CD4-positive, CD25-positive, alpha-beta regulatory T cell (primary cell): Measurements from ENCODE around the gene NTRK2. TPM values are rescaled to one million over a fixed set of nuclear protein-coding genes. Genes with fewer than 3 reads are reported as not detected.

Experiments
- ATAC-seq, 2 donors: fragments of 150-1000 bp; cut with Tn5 transposase; one replicate each; pipeline ENCODE4 v1.10.0; 2021; ENCODE audit warnings: low read depth in 2 of 2, moderate number of reproducible peaks in 2 of 2, moderate library complexity in 1 of 2
- DNase-seq, 3 donors: peaks; one replicate each; pipeline versions ENCODE4 v3.0.0 to v3.0.0-alpha.2; 2012 to 2022; ENCODE audit warnings: mixed read lengths in 1 of 3
- H3K27ac ChIP-seq: one replicate; pipeline ENCODE4 v1.7.0; 2013; ENCODE audit warnings: mild to moderate bottlenecking, low read length; ENCODE audit not compliant: insufficient read depth, poor library complexity, severe bottlenecking
- H3K27me3 ChIP-seq: one replicate; pipeline ENCODE4 v1.7.0; 2013; ENCODE audit warnings: low read length; ENCODE audit not compliant: control insufficient read depth, insufficient read depth
- H3K36me3 ChIP-seq: one replicate; pipeline ENCODE4 v1.7.0; 2013; ENCODE audit warnings: mild to moderate bottlenecking, low read length, moderate library complexity; ENCODE audit not compliant: control insufficient read depth, insufficient read depth
- H3K4me1 ChIP-seq: 2 replicates; pipeline ENCODE4 v1.7.0; 2013; ENCODE audit warnings: mild to moderate bottlenecking, low read length; ENCODE audit not compliant: insufficient read depth, control insufficient read depth, poor library complexity, severe bottlenecking
- H3K4me3 ChIP-seq: one replicate; pipeline ENCODE4 v1.7.0; 2013; ENCODE audit warnings: low read depth, mild to moderate bottlenecking, low read length, moderate library complexity
- H3K9me3 ChIP-seq, 2 experiments: 1 replicate in 1 of 2; 2 replicates in 1 of 2; pipeline ENCODE4 v1.7.0; 2013; ENCODE audit warnings: low read length in 2 of 2, mild to moderate bottlenecking in 1 of 2, moderate library complexity in 1 of 2; ENCODE audit not compliant: control insufficient read depth in 2 of 2
- H3K27ac Mint-ChIP-seq, 3 donors: one replicate each; pipeline ENCODE4 v1.8.0; 2020 to 2022; ENCODE audit warnings: mild to moderate bottlenecking in 3 of 3, mixed read lengths in 3 of 3, moderate library complexity in 2 of 3
- H3K27me3 Mint-ChIP-seq: one replicate; pipeline ENCODE4 v1.8.0; 2022; ENCODE audit warnings: mild to moderate bottlenecking, mixed read lengths
- H3K36me3 Mint-ChIP-seq: one replicate; pipeline ENCODE4 v1.8.0; 2020; ENCODE audit warnings: mixed read lengths
- H3K4me1 Mint-ChIP-seq, 4 donors: one replicate each; pipeline ENCODE4 v1.8.0; 2020 to 2022; ENCODE audit warnings: mixed read lengths in 4 of 4, mild to moderate bottlenecking in 1 of 4
- H3K4me3 Mint-ChIP-seq, 4 donors: one replicate each; pipeline ENCODE4 v1.8.0; 2020 to 2022; ENCODE audit warnings: mild to moderate bottlenecking in 4 of 4, mixed read lengths in 4 of 4, moderate library complexity in 3 of 4
- H3K9me3 Mint-ChIP-seq, 7 donors: one replicate each; pipeline ENCODE4 v1.8.0; 2020 to 2022; ENCODE audit warnings: mixed read lengths in 7 of 7, mild to moderate bottlenecking in 3 of 7, moderate library complexity in 2 of 7
- polyA plus RNA-seq, 4 donors: library from polyadenylated mRNA; unstranded; fragments of 300-500 nt; fragmentation: Illumina TruSeq; gene quantifications; one replicate each; pipeline ENCODE4 v1.2.3, GENCODE V29; 2021
- total RNA-seq: library from RNA; stranded (reverse); gene quantifications from one replicate; pipeline ENCODE4 v1.2.3, GENCODE V29; 2022

NTRK2 gene
- total and polyA plus RNA-seq, 5 donors from 2014 or later, result 0.02 to 0.12 TPM; not detected in 3

DNA sequence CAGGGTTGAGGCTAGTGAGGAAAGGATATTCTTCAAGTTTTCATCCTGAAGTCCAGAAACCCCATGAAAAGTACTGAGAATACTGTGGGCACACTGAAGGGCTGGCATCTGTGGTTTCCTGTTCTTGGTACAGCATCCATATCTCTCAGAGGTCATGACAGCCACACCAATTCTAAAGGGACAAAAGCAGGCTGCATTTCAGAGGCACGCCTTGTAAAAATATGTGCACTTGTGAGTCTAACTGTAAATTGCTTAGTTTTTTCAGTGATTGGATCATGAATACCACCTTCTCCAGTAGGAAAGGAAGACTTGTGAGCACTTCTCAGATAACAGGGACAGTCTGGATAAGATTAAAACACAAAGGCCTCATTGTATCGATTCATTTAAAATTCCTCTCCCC lies 230.9 kb downstream of the NTRK2 start:
- H3K9me3 ChIP-seq, result no peaks in the 10 kb centered on the region
- no peaks in the 10 kb centered on the region for H3K4me1 ChIP-seq
- no peak overlapping the region for H3K4me3 ChIP-seq
- no peaks in the 10 kb centered on the region for H3K27me3 ChIP-seq
- no peak for DNase-seq
- H3K4me3 Mint-ChIP-seq, result no peak overlapping the region
- no peak overlapping the region for H3K27ac ChIP-seq
- H3K27me3 Mint-ChIP-seq, result no peaks in the 10 kb centered on the region
- H3K36me3 Mint-ChIP-seq, result no peaks in the 10 kb centered on the region
- no peaks in the 10 kb centered on the region for H3K36me3 ChIP-seq
- peaks cover 0 to 2% (median 0%) of the 10 kb centered on the region in 7 donors for H3K9me3 Mint-ChIP-seq
- no peak for ATAC-seq
- no peak overlapping the region for H3K27ac Mint-ChIP-seq
- no peaks in the 10 kb centered on the region for H3K4me1 Mint-ChIP-seq

DNA sequence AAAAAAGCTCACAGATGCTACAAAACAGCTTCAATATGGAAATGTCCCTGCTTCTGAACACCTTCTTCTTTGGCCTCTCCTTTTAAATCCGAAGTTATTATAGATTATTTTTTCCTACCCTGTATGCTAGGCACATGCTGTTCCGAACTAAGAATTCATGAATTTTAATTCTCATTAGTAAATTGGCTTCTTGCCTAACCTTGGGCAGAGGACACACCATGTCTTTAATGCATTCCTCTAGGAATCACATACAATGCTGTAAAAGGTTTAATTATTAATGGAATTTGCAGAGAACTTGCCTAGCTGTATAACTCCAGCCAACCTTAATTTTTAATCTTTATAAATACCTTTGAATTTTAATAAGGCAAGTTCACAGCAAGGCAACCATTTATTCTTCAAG lies 234.4 kb downstream of the NTRK2 start:
- no peaks in the 10 kb centered on the region for H3K9me3 ChIP-seq
- H3K4me1 ChIP-seq, result no peaks in the 10 kb centered on the region
- Mint-ChIP-seq H3K27ac (no peak overlapping the region), H3K27me3 (no peaks in the 10 kb centered on the region), H3K9me3 (peaks cover 0 to 3% (median 0%) of the 10 kb centered on the region in 7 donors), H3K4me3 (no peak overlapping the region), H3K36me3 (no peaks in the 10 kb centered on the region), H3K4me1 (no peaks in the 10 kb centered on the region)
- no peak overlapping the region for H3K4me3 ChIP-seq
- no peak overlapping the region for H3K27ac ChIP-seq
- ATAC-seq (no peak), DNase-seq (no peak)
- H3K36me3 ChIP-seq, result no peaks in the 10 kb centered on the region
- H3K27me3 ChIP-seq, result no peaks in the 10 kb centered on the region

DNA sequence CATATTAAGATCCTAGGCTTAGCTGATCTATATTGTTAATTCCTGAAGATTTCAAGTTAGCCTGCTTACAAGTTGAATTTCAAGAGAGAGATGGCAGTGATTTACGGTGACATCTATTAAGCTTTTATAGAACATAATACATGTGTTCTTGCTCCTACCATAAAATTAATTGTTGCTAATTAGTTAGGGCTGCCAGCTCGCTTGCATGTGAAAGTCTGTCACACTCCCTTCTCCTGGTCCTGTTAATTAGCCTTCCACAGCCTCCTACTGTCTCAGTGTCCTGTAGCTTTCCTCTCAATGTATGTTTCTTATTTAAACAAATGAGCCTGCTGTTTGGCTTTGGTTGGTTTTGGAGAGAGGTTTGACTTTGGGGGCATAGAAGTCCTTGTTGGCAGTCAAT lies 247.2 kb downstream of the NTRK2 start:
- no peaks in the 10 kb centered on the region for H3K9me3 ChIP-seq
- no peak overlapping the region for H3K4me3 ChIP-seq
- H3K27me3 ChIP-seq, result no peaks in the 10 kb centered on the region
- Mint-ChIP-seq H3K36me3 (no peaks in the 10 kb centered on the region), H3K27me3 (peaks cover 4% of the 10 kb centered on the region), H3K4me1 (no peaks in the 10 kb centered on the region), H3K9me3 (peaks cover 0 to 6% (median 0%) of the 10 kb centered on the region in 7 donors), H3K4me3 (no peak overlapping the region), H3K27ac (no peak overlapping the region)
- no peak overlapping the region for H3K27ac ChIP-seq
- H3K4me1 ChIP-seq, result no peaks in the 10 kb centered on the region
- H3K36me3 ChIP-seq, result no peaks in the 10 kb centered on the region
- DNase-seq (no peak), ATAC-seq (no peak)

DNA sequence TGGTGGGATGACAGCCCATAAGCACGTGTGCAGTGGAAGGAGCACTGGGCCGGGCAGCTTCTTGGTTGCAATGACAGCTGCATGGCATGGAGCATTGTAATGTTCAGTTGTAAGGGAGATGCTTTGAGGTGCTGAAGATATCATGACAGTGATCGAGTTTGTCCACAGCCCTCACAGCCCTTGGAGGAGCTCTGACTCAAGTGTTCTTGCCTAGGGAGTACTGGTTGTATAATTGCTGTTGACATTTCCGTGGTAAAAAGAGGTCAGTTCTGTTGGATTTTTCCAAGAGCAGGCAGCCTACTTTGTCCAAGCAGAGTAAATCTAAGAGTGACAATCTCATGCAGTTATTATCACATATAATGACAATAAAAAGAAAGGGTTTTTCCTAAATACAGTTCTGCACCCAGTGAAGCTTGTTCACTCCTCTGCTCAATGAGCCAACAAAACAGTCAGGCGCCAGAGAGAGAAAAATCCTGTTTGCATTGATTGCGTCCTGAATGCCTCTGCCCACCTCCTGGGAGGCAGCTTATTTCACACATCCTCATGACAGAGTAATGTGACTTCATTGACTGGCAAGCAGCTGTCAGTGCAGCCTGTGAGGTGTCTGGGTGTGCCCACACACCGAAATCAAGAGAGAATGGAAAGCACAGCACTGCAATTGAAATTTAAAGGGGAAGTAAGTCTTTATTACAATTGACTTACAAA lies 248.0 kb downstream of the NTRK2 start:
- ATAC-seq (no peak), DNase-seq (no peak)
- H3K27me3 ChIP-seq, result no peaks in the 10 kb centered on the region
- no peaks in the 10 kb centered on the region for H3K4me1 Mint-ChIP-seq
- no peak overlapping the region for H3K27ac Mint-ChIP-seq
- H3K36me3 ChIP-seq, result no peaks in the 10 kb centered on the region
- H3K9me3 Mint-ChIP-seq, result peaks cover 0 to 6% (median 0%) of the 10 kb centered on the region in 7 donors
- H3K9me3 ChIP-seq, result no peaks in the 10 kb centered on the region
- H3K4me1 ChIP-seq, result no peaks in the 10 kb centered on the region
- H3K4me3 ChIP-seq, result no peak overlapping the region
- H3K27me3 Mint-ChIP-seq, result peaks cover 4% of the 10 kb centered on the region
- H3K36me3 Mint-ChIP-seq, result no peaks in the 10 kb centered on the region
- no peak overlapping the region for H3K27ac ChIP-seq
- H3K4me3 Mint-ChIP-seq, result no peak overlapping the region

DNA sequence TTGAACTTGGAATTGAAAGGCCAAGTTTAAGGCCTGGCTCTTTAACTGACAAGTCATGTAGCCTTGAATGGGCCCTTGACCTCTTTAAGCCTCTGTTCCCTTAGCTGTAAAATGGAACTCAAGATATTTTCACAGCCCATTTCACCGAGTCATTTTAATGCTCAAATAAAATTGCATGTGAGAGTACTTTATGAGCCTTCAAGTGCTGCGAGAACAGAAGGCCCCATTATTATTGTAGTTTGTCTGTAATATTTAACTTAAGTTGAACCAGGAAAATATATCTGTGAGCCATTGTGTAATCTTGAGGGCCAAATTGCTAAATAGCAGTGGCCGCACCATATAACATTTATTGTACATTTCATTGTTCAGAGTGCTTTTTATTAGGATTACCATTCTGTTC lies 249.9 kb downstream of the NTRK2 start:
- Mint-ChIP-seq H3K9me3 (peaks cover 0 to 5% (median 0%) of the 10 kb centered on the region in 7 donors), H3K4me3 (no peak overlapping the region), H3K27ac (no peak overlapping the region), H3K4me1 (no peaks in the 10 kb centered on the region), H3K27me3 (peaks cover 4% of the 10 kb centered on the region), H3K36me3 (no peaks in the 10 kb centered on the region)
- Histone ChIP-seq H3K9me3 (no peaks in the 10 kb centered on the region), H3K36me3 (no peaks in the 10 kb centered on the region), H3K4me3 (no peak overlapping the region), H3K4me1 (no peaks in the 10 kb centered on the region), H3K27ac (no peak overlapping the region), H3K27me3 (no peaks in the 10 kb centered on the region)
- no peak for ATAC-seq
- DNase-seq, result no peak

DNA sequence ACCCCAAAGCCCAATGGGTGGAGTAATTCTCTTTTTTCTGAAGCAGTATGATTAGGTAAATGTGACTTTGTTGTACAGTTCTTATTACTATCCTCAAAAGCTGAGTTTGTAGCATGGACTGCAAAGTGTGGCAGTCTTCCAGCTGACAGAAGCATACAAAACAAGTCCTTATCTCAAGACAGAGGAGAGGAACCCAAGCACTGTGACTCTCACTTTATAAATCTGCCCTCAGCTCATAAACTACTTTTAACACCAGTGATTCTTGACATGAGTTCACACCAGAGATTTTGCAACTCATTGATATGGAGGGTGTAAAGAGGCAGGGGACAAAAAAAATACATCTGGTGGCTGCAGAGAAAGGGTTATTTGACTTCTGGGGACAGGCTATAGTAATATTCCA lies 251.6 kb downstream of the NTRK2 start:
- Mint-ChIP-seq H3K9me3 (peaks cover 0 to 5% (median 0%) of the 10 kb centered on the region in 7 donors), H3K27me3 (peaks cover 4% of the 10 kb centered on the region), H3K36me3 (no peaks in the 10 kb centered on the region), H3K4me1 (no peaks in the 10 kb centered on the region), H3K4me3 (no peak overlapping the region), H3K27ac (no peak overlapping the region)
- no peak overlapping the region for H3K27ac ChIP-seq
- no peaks in the 10 kb centered on the region for H3K9me3 ChIP-seq
- H3K27me3 ChIP-seq, result no peaks in the 10 kb centered on the region
- DNase-seq (no peak), ATAC-seq (no peak)
- H3K4me1 ChIP-seq, result no peaks in the 10 kb centered on the region
- H3K36me3 ChIP-seq, result no peaks in the 10 kb centered on the region
- no peak overlapping the region for H3K4me3 ChIP-seq

DNA sequence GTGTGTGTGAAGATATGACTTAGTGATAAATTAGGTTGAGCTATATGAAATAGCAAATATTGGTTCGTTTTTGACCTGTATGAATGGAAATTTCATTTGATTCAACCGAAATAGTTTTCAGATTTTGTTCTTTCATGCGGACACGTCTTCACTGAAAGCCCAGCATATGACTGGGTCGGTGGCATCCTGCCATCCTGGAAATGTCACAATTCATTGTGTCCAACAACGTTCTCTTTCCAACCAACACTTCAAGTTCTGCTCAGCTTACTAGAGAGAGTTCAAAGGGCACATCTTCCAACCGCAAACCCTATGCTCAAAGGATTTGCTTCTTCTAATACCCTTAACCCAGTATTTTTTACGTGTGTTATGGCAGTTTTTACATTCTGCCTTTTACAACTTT lies 252.5 kb downstream of the NTRK2 start:
- Mint-ChIP-seq H3K9me3 (peaks cover 0 to 5% (median 0%) of the 10 kb centered on the region in 7 donors), H3K36me3 (no peaks in the 10 kb centered on the region), H3K27ac (no peak overlapping the region), H3K27me3 (peaks cover 8% of the 10 kb centered on the region), H3K4me1 (no peaks in the 10 kb centered on the region), H3K4me3 (no peak overlapping the region)
- no peak overlapping the region for H3K27ac ChIP-seq
- H3K4me3 ChIP-seq, result no peak overlapping the region
- DNase-seq (no peak), ATAC-seq (no peak)
- H3K4me1 ChIP-seq, result no peaks in the 10 kb centered on the region
- H3K27me3 ChIP-seq, result no peaks in the 10 kb centered on the region
- no peaks in the 10 kb centered on the region for H3K36me3 ChIP-seq
- no peaks in the 10 kb centered on the region for H3K9me3 ChIP-seq

DNA sequence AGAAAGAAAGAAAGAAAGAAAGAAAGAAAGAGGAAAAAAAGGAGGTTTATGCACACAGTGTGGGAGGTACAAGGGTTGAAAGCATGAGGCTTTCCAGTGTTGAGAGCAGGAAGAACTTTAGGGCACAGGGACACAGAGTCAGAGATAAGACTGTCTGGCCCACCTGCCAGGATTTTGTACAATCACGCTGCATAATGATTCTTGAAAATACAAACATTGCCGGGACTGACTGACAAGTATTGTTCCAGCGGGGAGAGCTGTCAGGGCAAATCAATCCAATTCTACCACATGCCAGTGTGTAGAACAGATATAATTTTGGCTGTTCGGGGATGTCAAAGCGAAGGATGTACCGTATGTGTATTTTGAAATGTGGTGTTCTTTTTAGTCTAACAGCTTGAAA lies 254.7 kb downstream of the NTRK2 start:
- ATAC-seq (no peak), DNase-seq (no peak)
- no peak overlapping the region for H3K4me3 ChIP-seq
- Mint-ChIP-seq H3K4me3 (no peak overlapping the region), H3K27me3 (peaks cover 8% of the 10 kb centered on the region), H3K9me3 (peaks cover 0 to 5% (median 0%) of the 10 kb centered on the region in 7 donors), H3K36me3 (no peaks in the 10 kb centered on the region), H3K4me1 (no peaks in the 10 kb centered on the region), H3K27ac (no peak overlapping the region)
- H3K4me1 ChIP-seq, result no peaks in the 10 kb centered on the region
- H3K27me3 ChIP-seq, result no peaks in the 10 kb centered on the region
- no peaks in the 10 kb centered on the region for H3K9me3 ChIP-seq
- no peak overlapping the region for H3K27ac ChIP-seq
- no peaks in the 10 kb centered on the region for H3K36me3 ChIP-seq
